Right cardiac atrium (tissue), 5 donors: ENCODE results near the gene SIGLEC11. TPM values are rescaled to one million over a fixed set of nuclear protein-coding genes. Genes with fewer than 3 reads are reported as not detected.

Source experiments
- ATAC-seq, 2 donors: fragments of 200-7000 bp; cut with Tn5 transposase; one replicate each; pipeline versions ENCODE4 v1.8.0 to v1.9.1; 2020; ENCODE audit warnings: moderate library complexity in 2 of 2, mild to moderate bottlenecking in 1 of 2
- DNase-seq, 3 donors: peaks; one replicate each; pipeline ENCODE4 v3.0.0-alpha.2; 2020
- H3K27ac ChIP-seq: one replicate; pipeline ENCODE4 v1.5.1; 2013; ENCODE audit warnings: mild to moderate bottlenecking, low read length, control low read depth, moderate library complexity
- H3K27me3 ChIP-seq: one replicate; pipeline ENCODE4 v1.6.1; 2013; ENCODE audit not compliant: control insufficient read depth, insufficient read depth
- H3K4me1 ChIP-seq: one replicate; pipeline ENCODE4 v1.6.1; 2013; ENCODE audit warnings: low read length; ENCODE audit not compliant: control insufficient read depth, insufficient read depth
- H3K4me3 ChIP-seq: one replicate; pipeline ENCODE4 v1.5.1; 2013; ENCODE audit warnings: low read length, control low read depth
- H3K9me3 ChIP-seq: one replicate; pipeline ENCODE4 v1.6.1; 2013; ENCODE audit warnings: low read length; ENCODE audit not compliant: control insufficient read depth
- WGBS: extraction: QIAGEN DNeasy Blood & Tissue Kit; methylation state at CpG from one replicate; pipeline ENCODE4 v1.1.7; 2013; 5-methylcytosine and 5-hydroxymethylcytosine counted together
- intact Hi-C, 4 donors: fragments of 100-400 bp; cut with DNase I; formaldehyde crosslinking; loops; one replicate each; pipeline versions ENCODE4 v1.11.0 to v1.14.0; 2022 to 2023
- polyA plus RNA-seq: library from polyadenylated mRNA; stranded (reverse); fragments of 200-250 nt; gene quantifications from one replicate; pipeline ENCODE4 v1.2.3, GENCODE V29; 2013
- total RNA-seq, 4 donors: library from RNA; stranded (reverse); fragmentation: NEBNext Ultra II Directional; extraction: Animal tissue kit (Norgen Biotek cat#: 25700); gene quantifications; one replicate each; pipeline ENCODE4 v1.2.1, GENCODE V29; 2021
- donor health status: healthy with polysubstance abuse.
- donor health status: DM: no; HTN: yes; CAD: no.
- donor health status: DM: no; HTN: no; CAD: no.
- donor health status: DM: no; HTN: yes; CAD: no; lungs with severe emphysema.
- donor health status: DM: yes; HTN: yes; CAD: no.

The SIGLEC11 gene
- total and polyA plus RNA-seq, 5 donors = 0.64 to 1.6 (median 1.3) TPM

- Histone ChIP-seq H3K4me1 (no peaks in the 10 kb centered on the region), H3K27ac (no peak overlapping the region), H3K9me3 (no peaks in the 10 kb centered on the region), H3K27me3 (no peaks in the 10 kb centered on the region), H3K4me3 (no peak overlapping the region)
- intact Hi-C loops = no loop called here
- ATAC-seq (no peak), DNase-seq (no peak)
- 90% methylated on average over 8 of the region's 8 CpGs for WGBS
Observed at GRCh38 chr19:49933643-49934042, 27.3 kb downstream of the SIGLEC11 start.

GRCh38 chr19:49932731-49933131 lies 28.2 kb downstream of the SIGLEC11 start:
- intact Hi-C loops = no loop called here
- ATAC-seq = no peak
- Histone ChIP-seq H3K27me3 (no peaks in the 10 kb centered on the region), H3K4me3 (no peak overlapping the region), H3K9me3 (no peaks in the 10 kb centered on the region), H3K4me1 (peaks cover 3% of the 10 kb centered on the region), H3K27ac (no peak overlapping the region)
- DNase-seq = peak in 1 of 3 donors; percentile 67
- 93% methylated on average over 25 of the region's 25 CpGs for WGBS

- DNase-seq = no peak
- intact Hi-C loops = no loop called here
- 97% methylated on average over 5 of the region's 5 CpGs for WGBS
- Histone ChIP-seq H3K4me1 (peaks cover 6% of the 10 kb centered on the region), H3K4me3 (no peak overlapping the region), H3K9me3 (no peaks in the 10 kb centered on the region), H3K27ac (no peak overlapping the region), H3K27me3 (no peaks in the 10 kb centered on the region)
- ATAC-seq = no peak
Observed at GRCh38 chr19:49932041-49932451, 28.9 kb downstream of the SIGLEC11 start.

GRCh38 chr19:49931293-49932040 lies 29.5 kb downstream of the SIGLEC11 start:
- DNase-seq (peak in 1 of 3 donors; percentile 14), ATAC-seq (no peak)
- intact Hi-C loops = no loop called here
- Histone ChIP-seq H3K4me1 (peaks cover 6% of the 10 kb centered on the region), H3K27me3 (no peaks in the 10 kb centered on the region), H3K4me3 (no peak overlapping the region), H3K9me3 (no peaks in the 10 kb centered on the region), H3K27ac (no peak overlapping the region)
- WGBS = 94% methylated on average over 7 of the region's 7 CpGs

- WGBS = 51% methylated on average over 15 of the region's 15 CpGs
- DNase-seq (peak; percentile 70 to 75 (median 72)), ATAC-seq (peak; percentile 5 to 56)
- Histone ChIP-seq H3K4me1 (peaks cover 6% of the 10 kb centered on the region), H3K4me3 (peak overlapping the region; percentile 57), H3K27me3 (no peaks in the 10 kb centered on the region), H3K27ac (peak overlapping the region; percentile 40), H3K9me3 (no peaks in the 10 kb centered on the region)
- intact Hi-C loops = no loop called here
Observed at GRCh38 chr19:49930483-49931011, 30.4 kb downstream of the SIGLEC11 start.

- Histone ChIP-seq H3K4me1 (peaks cover 6% of the 10 kb centered on the region), H3K27me3 (no peaks in the 10 kb centered on the region), H3K4me3 (peak overlapping the region; percentile 57), H3K9me3 (no peaks in the 10 kb centered on the region), H3K27ac (peak overlapping the region; percentile 56)
- peak; percentile 93 to 94 for ATAC-seq
- 3% methylated on average over 43 of the region's 43 CpGs for WGBS
- intact Hi-C loops = no loop called here
- DNase-seq = peak; percentile 94 to 96 (median 95)
Observed at GRCh38 chr19:49929611-49930482, 31.1 kb downstream of the SIGLEC11 start.

GRCh38 chr19:49929121-49929610 lies 31.8 kb downstream of the SIGLEC11 start, which contains the start of the genes ATF5 and NUP62:
ATF5 (plus strand) TSS chr19:49929205; CDS start chr19:49930851, 1,646 bp downstream.
NUP62 (minus strand) TSS chr19:49929504; CDS start chr19:49909807, 19,697 bp downstream.
- Histone ChIP-seq H3K27ac (peak within 1 kb of the TSS; percentile 61), H3K4me1 (peaks cover 6% of the 10 kb centered on the region), H3K9me3 (no peaks in the 10 kb centered on the region), H3K27me3 (no peaks in the 10 kb centered on the region), H3K4me3 (peak within 1 kb of the TSS; percentile 57)
- intact Hi-C loops = no loop called here
- DNase-seq (peak; percentile 92 to 97 (median 96)), ATAC-seq (peak; percentile 76 to 82)
- WGBS = under 1% methylated on average over 48 of the region's 48 CpGs

GRCh38 chr19:49927526-49928264 lies 33.3 kb downstream of the SIGLEC11 start:
- H3K27ac ChIP-seq = no peak overlapping the region
- intact Hi-C loops = no loop called here
- peak in 1 of 3 donors; percentile 17 for DNase-seq
- no peak for ATAC-seq
- H3K4me1 ChIP-seq = peaks cover 6% of the 10 kb centered on the region
- H3K27me3 ChIP-seq = no peaks in the 10 kb centered on the region
- no peaks in the 10 kb centered on the region for H3K9me3 ChIP-seq
- WGBS = 79% methylated on average over 14 of the region's 14 CpGs
- H3K4me3 ChIP-seq = no peak overlapping the region

GRCh38 chr19:49926515-49926914 lies 34.5 kb downstream of the SIGLEC11 start:
- Histone ChIP-seq H3K9me3 (no peaks in the 10 kb centered on the region), H3K4me3 (no peak overlapping the region), H3K27me3 (no peaks in the 10 kb centered on the region), H3K27ac (no peak overlapping the region), H3K4me1 (peaks cover 6% of the 10 kb centered on the region)
- WGBS = 89% methylated on average over 10 of the region's 10 CpGs
- DNase-seq (no peak), ATAC-seq (no peak)
- intact Hi-C loops = no loop called here

GRCh38 chr19:49925486-49925885 lies 35.5 kb downstream of the SIGLEC11 start:
- DNase-seq = no peak
- intact Hi-C loops = no loop called here
- H3K9me3 ChIP-seq = no peaks in the 10 kb centered on the region
- H3K27ac ChIP-seq = no peak overlapping the region
- WGBS = 86% methylated on average over 5 of the region's 5 CpGs
- H3K27me3 ChIP-seq = no peaks in the 10 kb centered on the region
- H3K4me1 ChIP-seq = peaks cover 6% of the 10 kb centered on the region
- no peak overlapping the region for H3K4me3 ChIP-seq
- no peak for ATAC-seq
